Dermis microvascular lymphatic vessel endothelial cell (primary cell): ENCODE data around the gene MAS1L. TPM values are rescaled to one million over a fixed set of nuclear protein-coding genes. Genes with fewer than 3 reads are reported as not detected.
A peak's percentile ranks its signal among the peaks of the same experiment; 100 is the strongest.

Source experiments
- DNase-seq, 2 donors: peaks; one replicate each; pipeline versions ENCODE4 v3.0.0 to v3.0.0-alpha.2; 2010; ENCODE audit warnings: low read depth in 2 of 2
- total RNA-seq: library from RNA; depleted of rRNA; stranded (reverse); fragments of >200 nt; gene quantifications from 2 replicates; pipeline ENCODE4 v1.2.1, GENCODE V29; 2014

Gene MAS1L
- total RNA-seq, 1 donor from 2014 or later: not detected

DNA sequence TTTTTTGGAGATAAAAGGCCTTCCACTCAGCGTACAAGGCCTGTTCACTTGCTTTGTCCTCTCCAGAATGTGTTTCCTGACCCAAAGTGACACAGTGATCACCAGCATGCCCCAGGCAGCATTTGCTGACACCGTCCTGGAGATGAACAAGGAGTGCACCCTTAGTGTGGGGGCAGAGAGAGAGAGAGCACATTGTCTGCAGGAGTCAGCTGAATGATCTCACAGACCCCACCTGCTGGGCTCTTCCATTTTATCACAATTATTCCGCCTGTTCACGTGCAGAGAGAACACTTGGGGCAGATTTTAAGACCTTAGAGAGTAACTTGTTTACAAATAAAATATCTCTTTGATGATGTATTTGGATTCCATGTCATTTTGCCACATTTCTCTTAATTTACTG lies 22.4 kb upstream of the MAS1L start:
- no peak for DNase-seq

DNA sequence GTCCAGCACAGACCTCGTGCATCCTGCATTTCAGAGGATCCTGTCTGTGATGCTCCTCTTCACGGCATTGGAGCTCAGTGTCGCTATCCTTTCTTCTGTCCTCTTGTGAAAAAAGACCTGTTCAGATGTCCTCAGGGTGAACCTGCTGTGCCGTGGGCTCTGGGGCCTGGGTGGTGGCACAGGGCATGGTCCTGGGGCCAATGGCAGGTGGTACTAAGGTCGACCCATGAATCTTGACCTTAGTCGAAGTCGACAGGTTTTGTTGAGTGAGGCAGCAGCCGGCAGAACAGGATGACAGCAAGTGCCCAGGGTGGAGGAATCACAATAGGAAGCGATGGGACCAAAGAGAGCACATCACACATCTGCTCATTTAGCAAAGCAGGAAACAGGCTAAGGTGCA lies 22.0 kb upstream of the MAS1L start:
- DNase-seq: no peak

DNA sequence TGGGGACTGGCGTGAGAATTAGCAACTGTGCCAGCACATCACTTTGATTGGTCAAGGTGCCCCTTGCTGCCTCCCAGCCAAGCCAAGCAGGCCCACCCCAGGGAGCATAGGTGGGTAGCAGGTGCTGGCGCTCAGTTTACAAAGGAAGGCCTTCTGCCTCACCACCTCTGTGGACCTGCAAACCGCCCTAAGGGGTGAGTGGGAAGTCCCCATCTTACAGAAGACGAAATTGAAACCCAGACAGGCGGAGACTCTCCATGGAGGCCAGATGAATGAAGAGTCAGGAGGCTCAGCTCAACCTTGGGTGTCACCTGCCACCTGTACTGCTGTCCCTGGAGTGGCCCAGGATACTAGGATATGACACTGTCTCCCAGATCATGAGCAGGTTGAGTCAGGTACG lies 21.5 kb upstream of the MAS1L start:
- no peak for DNase-seq

DNA sequence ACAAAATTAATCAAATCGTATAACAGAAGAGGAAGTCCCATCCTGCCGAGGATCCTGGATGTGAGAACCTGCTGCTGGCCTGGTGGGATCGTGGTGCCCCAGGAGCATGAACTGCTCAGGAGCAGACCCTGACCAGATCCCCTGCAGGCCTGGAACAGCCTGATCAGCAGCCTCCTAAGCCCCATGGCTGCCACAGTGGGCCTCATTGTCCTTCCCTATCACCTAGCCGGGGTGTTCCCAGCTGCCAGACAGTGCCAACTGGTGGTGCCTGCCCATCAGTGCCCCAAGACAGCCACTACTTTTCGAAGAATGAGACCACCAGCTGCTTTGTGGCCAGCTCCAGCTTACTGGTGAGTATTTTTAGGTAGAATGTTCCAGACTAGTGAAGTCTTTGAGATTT lies 19.6 kb upstream of the MAS1L start:
- DNase-seq: no peak

DNA sequence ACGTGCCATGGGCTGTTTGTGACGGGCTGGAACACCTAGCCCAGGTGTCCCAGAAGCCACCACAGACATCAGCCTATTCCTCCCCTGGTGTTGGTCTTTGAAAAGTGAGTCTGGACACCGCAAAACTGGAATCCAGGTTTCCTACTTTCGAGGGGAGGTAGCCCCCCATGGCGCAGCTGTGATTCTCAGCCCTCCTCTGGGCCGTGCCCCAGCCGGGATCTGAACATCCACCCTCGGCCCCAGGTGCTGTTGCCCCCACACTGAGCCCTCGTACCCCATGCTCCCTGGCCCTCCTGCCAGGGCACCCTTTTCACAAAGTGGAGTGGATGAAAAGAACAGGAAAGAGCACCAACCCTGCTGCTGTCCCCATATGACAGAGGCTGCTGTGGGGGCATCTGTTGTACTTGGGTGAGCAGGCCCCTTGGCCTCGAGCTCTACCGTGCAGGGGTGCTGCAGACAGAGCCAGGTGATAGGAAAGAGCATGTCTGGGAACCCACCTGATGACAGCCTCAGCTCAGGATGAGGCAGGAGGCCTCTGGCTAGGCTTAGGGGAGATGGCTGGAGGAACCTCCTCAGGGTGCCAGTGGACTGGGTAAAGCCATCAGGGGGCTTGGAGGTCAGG lies 18.8 kb upstream of the MAS1L start:
- no peak for DNase-seq

DNA sequence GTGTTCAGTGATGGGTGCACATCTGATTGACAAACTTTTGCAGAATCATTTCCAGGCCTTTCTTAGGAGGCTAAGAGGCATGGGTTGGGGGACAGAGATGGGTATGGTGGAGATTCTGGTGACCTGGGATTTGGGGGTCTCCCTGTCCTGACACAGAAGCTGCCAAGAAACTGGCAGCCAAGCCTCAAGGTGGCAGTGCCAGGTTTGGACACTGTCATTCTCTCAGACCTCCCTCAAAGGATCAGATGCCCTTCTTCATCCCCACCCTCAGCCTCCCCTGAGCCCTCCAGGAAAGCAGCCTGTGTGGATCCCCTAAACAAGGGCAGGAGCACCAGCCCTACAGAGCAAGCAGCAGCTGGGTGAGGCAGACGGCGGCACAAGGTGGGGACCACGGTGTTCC lies 18.1 kb upstream of the MAS1L start:
- no peak for DNase-seq

DNA sequence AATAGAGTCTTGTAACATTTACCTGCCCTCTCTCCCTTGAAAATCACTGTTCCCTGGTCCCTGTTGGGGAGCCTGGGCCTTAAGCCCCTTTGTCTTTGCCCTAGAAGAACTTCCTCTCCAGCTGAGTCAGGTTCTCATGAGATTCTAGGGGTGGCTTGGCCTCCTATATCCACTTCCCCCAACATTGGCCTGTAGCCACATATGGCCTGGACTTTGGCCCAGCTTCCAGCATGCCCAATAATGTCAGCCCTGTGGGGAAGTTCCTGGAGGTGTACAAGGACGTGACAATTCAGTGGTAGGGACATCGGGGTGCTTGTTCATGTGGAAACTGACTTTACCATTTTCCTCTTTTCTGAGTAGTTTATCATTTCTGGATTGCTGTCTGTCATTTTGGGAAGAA lies 17.2 kb upstream of the MAS1L start:
- no peak for DNase-seq

DNA sequence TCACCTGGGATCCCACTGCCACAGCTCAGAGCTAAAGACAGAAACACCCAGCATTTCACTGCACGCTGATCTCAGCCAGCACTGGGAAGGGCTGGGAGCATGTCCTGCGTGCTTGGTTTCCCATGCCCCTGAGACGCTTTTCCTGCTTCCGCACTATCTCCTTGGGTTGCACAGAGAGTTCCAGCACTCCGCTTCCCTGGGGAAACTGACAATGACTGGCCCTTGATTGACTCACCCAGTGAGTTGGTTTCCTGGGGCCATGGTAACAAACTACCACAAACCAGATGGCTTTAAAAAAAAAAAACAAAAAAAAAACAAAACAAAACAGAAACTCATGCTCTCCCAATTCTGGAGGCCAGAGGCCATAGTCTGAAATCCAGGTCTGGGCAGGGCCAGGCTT lies 14.8 kb upstream of the MAS1L start:
- DNase-seq: peak in 1 of 2 donors; percentile 45

DNA sequence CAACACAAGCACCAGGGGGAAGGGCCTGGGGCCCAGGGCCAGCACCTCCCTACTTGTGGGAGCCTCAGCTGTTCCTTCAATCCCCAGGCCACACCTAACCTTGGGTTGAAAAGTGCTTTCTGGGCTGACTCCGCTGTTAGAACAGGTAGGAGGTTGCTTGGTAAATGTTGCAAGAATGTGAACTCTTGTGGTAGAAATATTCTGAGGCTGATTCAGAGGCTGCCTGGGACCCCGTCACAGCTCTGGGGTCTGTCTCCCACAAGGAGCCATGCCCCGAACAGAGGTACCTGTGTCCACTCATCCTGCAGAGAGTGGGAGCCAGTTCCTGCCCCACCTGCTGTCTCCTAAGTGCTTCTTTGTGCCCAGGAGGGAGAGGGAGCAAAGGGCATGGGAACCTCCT lies 14.4 kb upstream of the MAS1L start:
- no peak for DNase-seq

DNA sequence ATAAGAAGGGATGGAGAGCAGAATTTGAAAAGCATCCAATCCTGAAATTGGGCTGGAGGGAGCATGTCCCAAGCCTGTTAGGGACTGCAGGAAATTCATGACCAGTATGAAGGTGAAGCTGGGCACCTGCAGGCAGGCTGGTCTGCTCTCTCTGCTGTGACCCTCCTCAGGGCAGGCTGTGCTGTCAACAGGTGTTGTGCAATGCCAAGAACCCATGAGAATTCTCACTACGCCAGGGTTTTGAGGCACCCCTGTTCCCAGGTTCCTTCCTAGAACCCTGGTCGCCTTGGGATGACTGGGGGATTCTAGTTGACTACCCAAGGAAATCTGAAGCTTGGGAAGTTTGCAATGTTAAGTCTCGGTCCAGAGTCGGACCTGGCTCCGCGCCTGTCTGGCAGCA lies 13.3 kb upstream of the MAS1L start:
- DNase-seq: no peak

DNA sequence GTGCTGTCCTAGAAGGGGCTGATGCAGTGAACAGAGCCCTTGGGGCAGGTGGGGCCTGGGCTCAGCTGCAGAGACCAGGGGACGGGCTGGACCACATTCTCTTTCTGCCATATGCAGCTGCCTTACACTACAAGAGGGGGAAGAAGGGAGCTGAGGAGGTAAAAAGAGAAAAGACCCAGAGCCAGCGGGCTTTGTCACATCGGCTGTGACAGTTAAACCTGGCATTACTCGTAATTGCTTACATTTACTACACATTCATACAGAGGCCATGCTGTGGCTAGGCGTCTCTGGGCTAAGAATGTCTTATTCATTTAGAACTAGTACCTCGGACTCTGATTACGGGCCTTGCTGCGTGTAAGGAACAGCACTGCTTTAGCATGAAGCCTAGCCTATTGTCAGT lies 12.8 kb upstream of the MAS1L start:
- no peak for DNase-seq

DNA sequence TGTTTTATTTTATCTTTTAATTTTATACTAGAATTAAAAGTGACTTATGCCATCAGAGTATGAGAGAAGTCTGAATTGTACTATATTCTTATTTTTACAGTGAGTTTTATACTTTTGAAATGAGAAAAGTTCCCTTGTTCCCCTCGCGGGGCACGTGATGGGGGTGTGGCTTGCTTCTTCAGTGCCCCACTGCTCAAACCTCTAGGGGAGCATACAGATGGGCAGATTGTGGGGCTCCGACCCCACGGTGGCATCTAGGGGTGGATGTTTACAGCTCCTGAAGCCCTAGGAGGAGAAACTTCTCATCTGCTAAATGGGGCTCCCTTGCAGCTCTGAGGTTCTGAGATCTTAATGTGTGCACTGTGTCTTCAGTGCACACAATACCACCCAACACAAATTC lies 11.9 kb upstream of the MAS1L start:
- no peak for DNase-seq

DNA sequence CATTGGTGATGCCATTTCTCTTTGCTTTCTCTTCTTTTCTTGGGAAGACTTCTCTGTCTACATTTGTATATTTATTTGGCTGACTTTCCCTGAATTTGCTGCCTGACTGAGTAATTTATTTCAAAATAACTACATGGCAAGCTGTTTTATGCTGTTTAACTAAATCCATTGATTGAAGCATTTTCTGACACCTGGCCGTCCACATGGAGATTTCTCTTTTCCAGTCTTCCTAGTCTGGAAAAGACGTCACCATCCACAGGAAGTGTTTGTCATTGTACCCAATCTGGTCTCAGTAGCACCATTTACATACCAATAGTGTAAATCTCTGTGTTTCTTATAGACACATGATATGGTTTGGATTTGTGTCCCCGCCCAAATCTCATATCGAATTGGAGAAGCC lies 9.2 kb upstream of the MAS1L start:
- DNase-seq: no peak

DNA sequence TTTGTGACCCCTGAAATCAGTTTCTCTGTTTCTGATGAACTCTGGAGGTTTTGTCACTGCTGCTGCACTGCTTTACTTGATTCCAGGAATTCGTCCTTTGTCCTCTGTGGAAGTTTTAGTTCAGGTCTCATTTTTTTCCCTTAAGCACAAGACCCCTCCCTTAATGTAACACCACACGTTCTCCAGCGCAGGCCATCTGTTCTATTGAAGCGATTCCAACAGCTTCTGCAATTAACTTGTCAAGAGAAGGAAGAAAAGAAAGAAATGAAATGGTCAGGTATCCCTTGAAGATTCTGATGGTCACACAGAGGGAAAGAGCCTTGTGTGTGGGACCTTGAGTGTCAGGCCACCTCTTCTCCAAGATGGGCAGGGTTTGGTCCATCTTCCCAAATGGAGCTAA lies 7.8 kb upstream of the MAS1L start:
- DNase-seq: no peak

DNA sequence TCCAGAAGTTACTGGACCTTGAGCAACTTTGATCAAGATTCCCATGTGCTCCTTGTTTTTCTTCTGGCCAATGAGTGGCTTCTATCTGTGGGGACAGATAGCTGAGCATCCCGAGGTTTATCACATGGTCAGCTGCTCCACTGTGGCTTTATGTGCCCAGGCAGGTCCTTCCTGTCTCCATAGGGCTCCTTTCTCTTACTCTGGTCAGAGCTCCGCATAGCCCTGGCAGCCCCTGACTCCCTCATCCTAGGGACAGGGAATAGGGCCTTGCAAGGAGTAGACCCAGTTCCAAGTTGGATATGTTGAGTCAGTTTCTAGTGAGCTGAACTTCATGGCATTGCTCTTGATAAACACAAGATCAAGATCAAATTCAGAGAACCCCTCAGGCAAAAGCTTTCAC lies 6.4 kb upstream of the MAS1L start:
- no peak for DNase-seq

DNA sequence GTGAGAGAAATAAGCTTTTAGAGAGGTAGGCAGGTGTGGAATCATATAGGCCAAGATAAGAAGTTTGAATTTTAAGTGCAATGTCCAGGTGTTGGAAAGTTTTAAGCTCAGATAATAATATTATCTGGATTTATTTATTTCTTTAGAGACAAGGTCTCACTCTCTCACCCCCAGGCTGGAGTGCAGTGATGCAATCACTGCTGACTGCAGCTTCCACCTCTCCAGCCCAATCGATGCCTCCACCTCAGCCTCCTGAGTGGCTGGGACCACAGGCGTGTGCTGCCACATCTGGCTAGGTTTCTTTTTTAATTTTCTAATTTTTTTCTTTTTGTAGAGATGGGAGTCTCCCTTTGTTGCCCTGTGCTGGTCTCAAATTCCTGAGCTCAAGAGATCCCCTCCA lies 5.5 kb upstream of the MAS1L start:
- DNase-seq: no peak

DNA sequence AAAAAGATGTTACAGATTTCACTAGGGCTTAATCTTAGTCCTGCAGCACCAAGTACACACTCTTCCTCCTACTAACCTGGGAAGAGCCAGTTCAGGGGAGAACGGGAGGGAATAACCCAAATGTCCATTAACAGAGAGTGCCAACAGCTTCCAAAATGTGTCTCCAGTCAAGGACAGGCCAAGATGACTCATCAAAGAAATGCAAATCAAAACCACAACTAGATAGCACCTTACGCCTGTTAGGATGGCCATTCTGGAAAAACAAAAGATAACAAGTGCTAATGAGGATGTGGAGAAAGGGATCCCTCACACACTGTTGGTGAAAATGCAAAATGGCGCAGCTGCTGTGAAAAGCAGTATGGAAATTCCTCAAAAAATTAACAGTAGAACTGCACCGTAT lies 3.8 kb upstream of the MAS1L start:
- DNase-seq: no peak

DNA sequence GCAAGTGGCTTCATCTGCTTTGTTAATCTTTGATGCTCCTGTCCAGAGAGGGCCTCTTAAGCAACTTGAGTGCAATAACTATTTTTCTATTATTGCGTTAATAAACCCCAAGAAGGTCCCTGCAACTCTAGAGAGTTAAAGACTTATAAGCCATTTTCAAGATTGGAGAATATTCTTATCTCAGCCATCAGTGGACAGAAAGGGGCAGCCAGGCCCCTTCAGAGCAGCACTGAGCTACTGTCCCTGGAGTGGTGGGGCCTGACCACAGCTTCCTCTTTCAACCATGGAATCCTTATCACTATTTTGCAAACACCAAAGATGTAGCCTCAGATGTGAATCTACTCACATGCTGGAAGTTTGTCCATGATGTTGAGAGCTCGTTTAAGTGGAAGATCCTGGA lies 2.8 kb upstream of the MAS1L start:
- no peak for DNase-seq

DNA sequence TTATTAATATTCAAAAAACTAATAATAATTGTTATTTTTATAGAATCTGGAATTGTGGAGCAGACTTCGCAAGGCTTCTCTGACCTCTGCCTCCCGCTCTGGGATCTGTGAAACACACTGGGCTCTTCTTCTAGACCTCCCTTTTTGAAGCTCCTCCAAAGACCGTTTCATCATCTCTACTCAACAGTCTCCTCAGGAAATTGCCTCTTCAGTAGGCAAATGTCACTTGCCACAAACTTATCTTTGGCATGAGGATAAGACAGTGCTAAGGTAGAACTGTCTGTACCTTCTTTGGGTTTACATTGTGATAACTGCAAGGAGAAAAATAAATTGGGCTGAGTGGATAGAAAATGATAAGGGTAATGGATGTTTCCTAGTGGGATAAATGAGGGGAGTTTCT lies 2.3 kb upstream of the MAS1L start:
- no peak for DNase-seq

DNA sequence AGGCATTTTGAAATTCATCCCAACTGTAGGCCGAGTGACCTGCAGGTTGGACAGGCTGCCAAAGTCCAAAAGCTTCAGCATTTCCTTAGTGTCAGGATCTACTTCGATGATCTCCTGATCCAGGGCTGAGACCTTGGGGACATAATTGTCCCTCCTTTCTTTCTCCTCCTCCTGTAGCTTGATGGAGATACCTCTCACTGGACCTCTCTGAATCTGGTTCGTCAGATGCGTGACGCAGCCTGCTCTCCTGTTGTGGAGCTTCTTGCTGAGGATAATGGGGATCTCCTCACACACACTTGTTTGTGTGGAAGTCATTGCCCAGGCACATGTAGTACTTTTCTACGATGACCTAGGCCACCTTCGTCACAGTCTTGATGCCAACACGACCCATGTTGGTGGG lies 1.5 kb upstream of the MAS1L start:
- no peak for DNase-seq

DNA sequence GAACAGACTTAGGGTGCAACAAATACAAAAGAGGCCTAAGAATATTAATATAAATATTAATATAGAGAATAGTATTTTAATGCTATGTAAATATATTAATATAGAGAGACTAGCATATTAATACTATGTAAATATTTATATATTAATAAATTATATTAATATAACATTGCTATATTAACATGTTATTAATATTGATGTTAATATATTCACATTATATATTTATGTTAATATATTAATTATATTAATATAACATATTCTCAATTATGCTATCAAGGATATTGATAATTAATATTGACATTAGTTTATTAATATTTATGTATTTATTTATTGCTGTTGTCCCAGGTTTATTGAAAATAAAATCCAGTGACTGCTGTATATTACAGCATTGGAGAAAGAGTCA lies 1.1 kb upstream of the MAS1L start:
- DNase-seq: no peak

DNA sequence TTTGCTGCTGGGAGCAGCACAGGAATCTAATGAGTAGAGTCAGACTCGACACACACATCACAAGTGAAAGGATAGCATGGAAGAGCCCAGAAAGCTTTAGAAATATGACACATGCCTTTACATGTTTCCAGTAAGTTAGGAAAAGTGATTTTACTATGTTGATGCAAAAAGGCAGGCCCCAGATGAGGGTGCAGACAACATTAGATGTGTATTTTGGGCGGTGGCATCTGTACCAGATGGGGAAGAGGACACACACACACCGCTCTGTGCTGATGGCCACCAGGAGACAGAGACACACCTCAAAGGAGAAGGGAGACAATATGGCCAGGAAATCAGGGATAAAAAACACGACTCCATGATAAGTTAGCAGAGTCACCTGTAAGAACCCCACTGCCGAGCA lies 625 bp downstream of the MAS1L start:
- no peak for DNase-seq

DNA sequence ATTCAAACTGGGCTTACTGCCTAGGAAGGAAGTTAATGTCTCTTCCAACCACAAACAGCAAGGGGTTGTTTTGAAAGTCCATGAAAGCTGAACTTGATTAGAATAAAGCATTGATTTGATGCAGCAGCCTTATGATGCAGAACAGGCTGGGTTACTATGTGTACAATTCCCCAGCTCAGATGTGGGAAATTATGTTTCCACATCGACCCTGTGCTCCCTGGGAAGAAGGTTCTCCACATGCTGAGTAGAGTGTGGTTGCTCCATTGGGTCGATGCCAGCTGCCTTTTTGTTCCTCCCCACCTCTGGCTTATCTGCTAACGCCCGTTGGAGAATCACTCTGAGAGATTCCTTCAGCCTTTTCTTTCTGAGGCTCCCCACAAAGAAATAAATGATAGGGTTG lies 1.2 kb downstream of the MAS1L start:
- no peak for DNase-seq

DNA sequence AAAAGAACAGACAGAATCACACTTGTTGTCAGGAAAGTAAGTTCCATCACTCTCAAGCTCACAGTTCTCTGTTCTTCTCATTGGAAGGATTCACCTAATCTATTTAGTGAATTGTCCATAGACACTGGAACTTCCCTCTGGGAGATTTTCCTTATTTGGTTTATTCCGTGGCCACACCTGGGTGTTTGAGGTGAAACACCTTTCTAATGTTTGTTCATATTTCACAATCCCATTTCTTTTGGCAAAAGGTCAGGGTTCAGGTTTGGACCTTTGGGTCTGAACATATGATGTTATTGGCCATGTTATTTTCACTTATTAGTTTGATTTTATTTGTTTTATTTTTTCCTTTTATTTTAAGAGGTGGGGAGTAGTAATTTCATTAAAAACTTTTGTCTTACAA lies 4.0 kb downstream of the MAS1L start:
- DNase-seq: no peak

DNA sequence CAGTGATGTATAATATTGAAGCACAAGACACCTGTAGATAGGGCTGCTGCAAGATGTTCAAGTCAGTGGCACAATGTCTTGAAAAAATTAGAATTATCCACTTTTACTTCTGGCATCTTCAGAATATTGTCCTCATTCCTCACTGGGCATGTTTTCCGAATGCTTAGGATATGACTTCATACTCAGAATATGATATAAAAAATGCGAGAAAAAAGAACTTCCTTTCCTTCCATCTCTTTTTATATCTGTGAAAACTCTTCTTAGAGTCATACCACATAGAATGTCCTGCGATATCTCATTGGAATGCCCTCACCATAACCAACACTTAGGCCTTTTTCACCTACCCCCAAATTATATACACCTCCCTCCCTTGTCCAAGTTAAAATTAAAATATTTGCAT lies 4.6 kb downstream of the MAS1L start:
- no peak for DNase-seq
